A673 (cell line): ENCODE results near the gene PYGB.

Experiments used
- EZH2 ChIP-seq: fragments of 200-600 bp; sonication (generic); IDR thresholded peaks from 2 replicates; pipeline ENCODE4 v1.6.1; 2017; ENCODE audit warnings: borderline replicate concordance, low read depth, mild to moderate bottlenecking, mixed read lengths, antibody characterized with exemption, low read length; ENCODE audit not compliant: poor library complexity, severe bottlenecking
- TF ChIP-seq, protein P1 (sequence below): fragments of 300-800, 200-600 bp; sonication (generic); conservative IDR thresholded peaks from 2 replicates; pipeline ENCODE4 v1.5.1; 2017; ENCODE audit warnings: low read depth, mild to moderate bottlenecking, antibody characterized with exemption, low read length, moderate library complexity, mixed read lengths

DNA sequence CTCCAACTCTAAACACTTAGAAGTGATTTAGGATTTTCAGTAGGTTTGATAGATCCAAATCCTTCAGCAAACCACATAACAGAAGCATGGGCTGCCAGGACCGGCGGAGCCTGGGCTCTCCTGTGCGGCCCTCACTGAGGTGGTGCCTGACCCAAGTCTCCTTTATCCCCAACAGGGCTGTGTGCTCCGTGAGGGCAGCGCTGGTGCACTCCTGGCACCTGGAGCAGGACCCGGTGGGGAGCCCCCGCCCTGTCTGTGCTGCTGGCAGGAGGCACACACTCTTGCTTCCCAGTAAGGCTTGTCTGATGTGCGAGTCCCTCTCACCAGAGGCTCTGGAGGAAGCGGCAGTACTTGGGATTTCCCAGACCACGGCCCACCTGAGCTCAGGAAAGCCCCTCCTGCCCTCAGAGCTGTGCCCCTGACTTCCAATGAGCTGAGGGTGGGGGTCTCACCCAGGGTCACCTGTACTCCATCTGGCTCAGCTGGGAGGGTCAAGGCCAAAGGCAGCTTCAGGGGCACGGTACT is 56.2 kb downstream of the PYGB start:
- TF ChIP-seq, protein P1, sequence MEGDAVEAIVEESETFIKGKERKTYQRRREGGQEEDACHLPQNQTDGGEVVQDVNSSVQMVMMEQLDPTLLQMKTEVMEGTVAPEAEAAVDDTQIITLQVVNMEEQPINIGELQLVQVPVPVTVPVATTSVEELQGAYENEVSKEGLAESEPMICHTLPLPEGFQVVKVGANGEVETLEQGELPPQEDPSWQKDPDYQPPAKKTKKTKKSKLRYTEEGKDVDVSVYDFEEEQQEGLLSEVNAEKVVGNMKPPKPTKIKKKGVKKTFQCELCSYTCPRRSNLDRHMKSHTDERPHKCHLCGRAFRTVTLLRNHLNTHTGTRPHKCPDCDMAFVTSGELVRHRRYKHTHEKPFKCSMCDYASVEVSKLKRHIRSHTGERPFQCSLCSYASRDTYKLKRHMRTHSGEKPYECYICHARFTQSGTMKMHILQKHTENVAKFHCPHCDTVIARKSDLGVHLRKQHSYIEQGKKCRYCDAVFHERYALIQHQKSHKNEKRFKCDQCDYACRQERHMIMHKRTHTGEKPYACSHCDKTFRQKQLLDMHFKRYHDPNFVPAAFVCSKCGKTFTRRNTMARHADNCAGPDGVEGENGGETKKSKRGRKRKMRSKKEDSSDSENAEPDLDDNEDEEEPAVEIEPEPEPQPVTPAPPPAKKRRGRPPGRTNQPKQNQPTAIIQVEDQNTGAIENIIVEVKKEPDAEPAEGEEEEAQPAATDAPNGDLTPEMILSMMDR = no peak
- no peak for TF ChIP-seq EZH2
